HG03558 (cell line): ENCODE results near the gene TIMP2.
"Not testable (repeated sequence)": the region's sequence is repeated elsewhere in the genome, so short reads cannot be mapped to it uniquely, and the experiment has no call there.

Experiments used
- ATAC-seq: cut with Tn5 transposase; IDR thresholded peaks from one replicate; pipeline ENCODE4 v1.9.1; 2021; ENCODE audit warnings: moderate number of reproducible peaks; ENCODE audit not compliant: unreplicated experiment; ENCODE audit errors: extremely low read depth

The TIMP2 gene

DNA sequence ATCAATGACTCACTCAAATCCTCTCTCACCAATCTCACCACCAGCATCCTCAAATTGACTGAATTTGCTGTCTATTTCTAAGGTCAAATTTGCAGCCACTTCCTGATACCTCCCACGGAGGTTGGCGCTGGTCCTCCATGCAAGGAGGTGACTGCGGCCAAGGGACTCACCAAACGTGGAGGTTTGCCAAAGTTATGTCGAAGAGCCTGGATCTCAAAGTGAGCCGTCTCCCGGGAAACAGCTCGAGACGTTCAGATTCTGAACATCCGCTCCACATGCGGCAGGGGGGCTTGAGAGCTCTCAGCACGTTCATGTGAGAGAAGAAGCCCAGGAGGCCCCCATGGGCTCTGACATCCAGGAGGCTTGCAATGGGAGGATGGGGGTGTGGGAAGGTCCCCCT lies 31.9 kb upstream of the TIMP2 start:
- no peak for ATAC-seq

DNA sequence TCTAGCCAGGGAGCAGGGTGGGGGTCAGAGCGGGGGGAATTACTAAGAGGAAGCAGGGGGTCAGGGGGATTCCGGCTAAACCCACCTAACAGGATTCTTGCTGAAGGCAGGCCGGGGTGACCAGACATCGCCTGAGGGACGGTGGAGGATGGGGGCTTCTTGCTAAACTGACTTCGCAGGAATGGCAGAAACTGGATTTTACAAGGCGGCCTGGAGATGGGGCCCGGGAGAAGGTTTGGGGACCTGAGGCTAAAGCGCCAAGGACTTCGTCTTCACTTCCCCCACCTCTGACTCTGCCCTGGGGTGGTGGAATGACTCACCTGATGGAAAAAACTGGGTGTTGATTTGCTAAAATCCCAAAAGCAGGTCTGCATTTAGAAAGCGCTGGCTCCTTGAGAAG lies 31.1 kb upstream of the TIMP2 start:
- ATAC-seq = no peak

DNA sequence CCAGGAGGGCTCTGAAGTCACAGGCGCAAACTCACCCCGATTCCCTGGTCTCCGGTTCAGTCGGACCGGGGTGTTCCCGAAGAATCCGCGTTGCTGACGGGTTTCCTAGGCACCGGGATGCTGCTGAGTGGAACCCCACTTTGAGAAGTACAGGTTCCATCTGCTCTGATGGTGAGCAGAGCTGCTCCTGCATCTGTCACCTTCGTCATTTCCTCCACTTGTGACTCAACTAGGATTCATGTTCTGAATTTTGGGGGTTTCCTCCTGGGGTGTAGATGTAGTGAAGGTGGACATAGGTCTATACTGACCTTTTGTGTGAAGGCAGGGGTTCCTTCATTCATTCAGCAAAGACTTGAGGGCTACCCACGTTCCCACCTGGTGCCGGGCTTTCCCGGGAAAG lies 29.5 kb upstream of the TIMP2 start:
- no peak for ATAC-seq

DNA sequence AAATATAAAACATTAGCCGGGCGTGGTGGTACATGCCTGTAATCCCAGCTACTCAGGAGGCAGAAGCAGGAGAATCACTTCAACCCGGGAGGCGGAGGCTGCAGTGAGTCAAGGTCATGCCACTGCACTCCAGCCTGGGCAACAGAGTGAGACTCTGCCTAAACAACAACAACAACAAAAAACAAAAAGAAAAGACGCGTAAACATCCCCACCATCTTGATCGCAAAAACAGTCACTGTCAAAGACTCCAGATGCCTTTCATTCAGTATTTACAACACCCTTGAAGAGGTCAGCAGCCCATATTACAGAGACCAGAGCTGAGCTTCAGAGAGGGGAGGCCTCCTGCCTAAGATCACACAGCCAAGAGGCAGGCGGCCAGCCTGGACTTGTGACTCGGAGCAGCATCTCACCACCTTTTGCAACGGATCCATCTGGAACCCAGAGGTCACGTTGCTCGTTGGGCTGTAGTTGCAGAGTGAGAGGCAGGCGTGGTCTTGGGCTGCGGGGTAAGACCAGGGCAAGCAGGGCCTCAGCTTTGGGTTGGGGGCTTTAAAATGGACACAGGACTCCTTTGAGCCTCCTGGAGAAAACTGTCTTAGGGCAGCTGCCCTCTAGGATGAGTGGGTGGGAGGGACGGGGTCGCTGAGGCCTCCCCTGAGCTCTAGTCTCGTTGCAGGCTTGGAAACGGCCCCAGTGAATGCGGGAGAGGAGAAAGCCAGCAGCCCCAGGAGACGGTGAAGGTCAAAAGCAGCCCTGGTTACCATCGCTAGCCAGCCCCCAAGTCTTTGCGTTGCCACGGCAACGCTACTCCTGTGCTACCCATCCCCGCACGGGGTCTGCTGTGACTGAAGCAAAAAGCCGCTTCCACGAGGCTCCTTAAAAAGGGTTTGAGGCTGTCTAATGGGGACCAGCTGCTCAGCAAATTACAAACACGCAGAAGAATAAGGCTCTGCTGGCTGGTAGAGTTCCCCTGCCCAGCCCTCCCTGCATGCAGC lies 28.5 kb upstream of the TIMP2 start:
- no peak for ATAC-seq

DNA sequence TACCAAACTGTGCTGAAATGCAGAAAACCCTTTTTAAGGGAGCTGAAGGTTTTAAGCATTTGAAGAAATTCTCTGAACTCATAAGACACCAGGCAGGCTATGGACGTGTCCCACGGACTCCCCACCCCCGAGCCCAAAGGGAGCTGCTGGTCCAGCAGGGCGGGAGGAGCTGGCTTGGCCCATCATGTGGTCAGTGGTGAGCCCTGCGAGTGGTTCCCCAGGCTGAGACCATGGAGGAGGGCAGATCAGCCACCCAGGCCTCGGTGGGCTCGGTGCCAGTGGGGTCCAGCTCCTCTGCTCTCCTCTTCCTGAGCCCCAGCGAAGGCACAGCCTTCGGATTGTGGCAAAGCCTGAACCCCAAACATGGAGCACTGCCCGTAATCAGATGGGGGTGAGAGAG lies 27.5 kb upstream of the TIMP2 start:
- ATAC-seq = no peak

DNA sequence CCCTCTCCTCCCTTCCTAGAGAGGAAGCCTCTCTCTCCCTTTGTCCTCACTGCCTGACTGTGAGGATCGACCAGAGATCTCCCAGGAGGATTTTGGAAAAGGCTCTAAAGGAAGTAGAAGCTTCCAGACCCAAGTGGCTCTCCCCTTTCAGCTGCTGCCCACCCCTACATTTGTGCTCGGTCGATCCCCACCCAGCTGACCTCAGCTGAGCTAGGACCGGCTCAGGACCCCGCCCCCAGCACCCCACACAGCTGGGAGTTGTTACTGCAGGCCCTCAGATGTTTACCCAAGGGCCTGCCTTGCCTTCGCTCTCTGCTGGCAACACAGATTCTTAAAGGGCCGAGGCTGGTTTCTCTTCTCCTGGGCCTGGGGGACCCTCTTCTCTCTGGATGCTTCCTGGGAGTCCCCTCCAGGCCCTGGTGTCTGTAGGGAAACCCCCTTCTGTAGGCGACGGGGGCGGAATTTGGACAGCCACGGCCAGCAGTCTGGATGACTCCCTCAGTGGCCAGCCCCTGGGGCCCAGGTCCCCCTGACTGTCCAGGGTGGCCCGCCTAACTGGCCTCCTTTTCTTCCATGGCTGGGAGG lies 26.9 kb upstream of the TIMP2 start:
- no peak for ATAC-seq

DNA sequence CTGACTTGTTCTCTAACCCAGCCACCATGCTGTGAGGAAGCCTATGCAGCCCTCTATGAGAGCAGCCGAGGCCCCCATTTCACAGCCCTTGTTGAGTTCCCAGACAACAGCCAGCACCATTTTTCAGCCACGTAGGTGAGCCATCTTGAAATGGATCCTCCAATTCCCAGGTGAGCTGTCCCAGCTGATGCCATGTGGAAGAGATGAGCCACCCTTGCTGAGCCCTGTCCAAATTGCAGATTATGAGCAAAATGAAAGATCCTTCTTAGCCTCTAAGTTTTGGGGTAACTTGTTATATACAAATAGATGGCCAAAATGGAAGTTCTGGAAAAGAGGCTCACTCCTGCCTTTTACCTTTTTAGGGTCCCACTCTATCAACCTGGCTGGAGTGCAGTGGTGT lies 25.7 kb upstream of the TIMP2 start:
- no peak for ATAC-seq

DNA sequence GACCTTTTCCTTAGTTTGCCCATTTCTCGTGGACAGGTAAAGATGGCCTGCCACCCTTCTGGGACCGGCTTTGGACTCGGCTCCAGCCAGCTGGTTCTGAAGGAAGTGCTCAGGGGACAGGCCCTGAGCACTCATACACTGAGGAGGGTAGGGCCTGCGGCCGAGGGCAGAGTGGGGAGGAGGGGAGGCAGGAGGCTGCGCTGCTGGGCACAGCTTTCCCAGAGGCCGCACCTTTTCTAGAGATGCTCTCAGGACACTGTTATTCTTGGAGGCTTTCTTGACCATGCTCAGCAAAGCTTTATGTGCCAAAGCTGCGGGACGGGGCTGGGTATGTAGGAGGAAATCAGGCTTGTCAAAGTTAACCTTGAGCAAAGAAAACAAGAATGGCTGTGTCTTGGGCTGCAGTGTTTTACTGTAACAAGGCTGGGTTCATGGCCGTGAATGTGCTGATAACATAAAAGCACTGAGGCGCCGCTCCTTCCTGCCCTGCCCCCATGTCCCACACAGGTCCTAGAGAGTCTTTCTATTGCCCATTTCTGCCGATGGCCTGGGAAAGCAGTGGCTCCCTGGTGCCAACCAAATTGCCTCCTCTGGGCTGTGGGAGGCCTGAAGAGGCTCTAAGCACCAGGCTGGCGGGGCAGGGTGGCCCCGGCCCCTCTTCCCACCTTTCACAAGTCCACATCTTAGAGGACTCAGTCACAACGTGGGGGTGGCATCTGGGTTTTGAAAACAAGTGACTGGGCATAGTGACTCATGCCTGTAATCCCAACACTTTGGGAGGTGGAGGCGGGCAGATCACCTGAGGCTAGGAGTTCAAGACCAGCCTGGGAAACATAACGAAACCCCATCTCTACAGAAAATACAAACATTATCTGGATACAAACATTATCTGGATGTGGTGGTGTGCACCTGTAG lies 22.3 kb upstream of the TIMP2 start:
- ATAC-seq = no peak

DNA sequence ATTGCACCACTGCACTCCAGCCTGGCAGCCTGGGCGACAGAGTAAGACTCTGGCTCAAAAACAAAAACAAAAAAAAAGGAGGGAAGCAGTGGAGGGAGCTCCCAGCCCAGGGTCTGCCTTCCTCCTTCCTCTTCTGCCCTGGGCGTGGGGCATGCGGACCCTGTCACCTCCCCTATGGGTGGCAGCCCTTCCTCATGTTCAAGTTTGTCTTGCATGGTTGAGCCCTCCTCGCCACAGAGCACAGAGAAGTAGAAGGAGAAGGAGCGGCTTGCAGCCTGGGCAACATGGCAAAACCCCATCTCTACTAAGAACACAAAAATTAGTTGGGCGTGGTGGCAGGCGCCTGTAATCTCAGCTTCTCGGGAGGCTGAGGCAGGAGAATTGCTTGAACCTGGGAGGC lies 21.4 kb upstream of the TIMP2 start:
- no peak for ATAC-seq

DNA sequence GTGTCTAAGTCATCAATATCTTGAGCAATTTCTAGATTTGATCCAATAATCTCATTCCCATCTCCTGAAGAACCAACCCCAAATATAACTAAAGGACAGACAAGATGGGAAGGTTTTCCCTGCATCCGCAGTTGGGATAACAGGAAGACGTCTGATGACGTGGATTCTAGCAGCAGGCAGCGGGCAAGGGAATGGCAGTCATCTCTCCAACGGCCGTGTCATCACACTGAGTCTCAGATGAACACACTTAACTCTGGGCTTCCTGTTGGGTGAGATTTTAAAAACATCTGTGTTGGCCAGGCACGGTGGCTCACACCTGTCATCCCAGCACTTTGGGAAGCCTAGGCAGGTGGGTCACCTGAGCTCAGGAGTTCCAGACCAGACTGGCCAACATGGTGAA lies 20.9 kb upstream of the TIMP2 start:
- no peak for ATAC-seq

DNA sequence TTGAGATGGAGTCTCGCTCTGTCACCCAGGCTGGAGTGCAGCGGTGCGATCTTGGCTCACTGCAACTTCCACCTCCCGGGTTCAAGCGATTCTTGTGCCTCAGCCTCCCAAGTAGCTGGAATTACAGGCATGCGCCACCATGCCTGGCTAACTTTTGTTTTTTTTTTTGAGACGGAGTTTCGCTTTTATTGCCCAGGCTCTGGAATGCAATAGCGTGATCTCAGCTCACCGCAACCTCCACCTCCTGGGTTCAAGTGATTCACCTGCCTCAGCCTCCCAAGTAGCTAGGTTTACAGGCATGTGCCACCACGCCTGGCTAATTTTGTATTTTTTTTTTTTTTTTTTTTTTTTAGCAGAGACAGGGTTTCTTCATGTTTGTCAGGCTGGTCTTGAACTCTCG lies 20.3 kb upstream of the TIMP2 start:
- not testable (repeated sequence) for ATAC-seq

DNA sequence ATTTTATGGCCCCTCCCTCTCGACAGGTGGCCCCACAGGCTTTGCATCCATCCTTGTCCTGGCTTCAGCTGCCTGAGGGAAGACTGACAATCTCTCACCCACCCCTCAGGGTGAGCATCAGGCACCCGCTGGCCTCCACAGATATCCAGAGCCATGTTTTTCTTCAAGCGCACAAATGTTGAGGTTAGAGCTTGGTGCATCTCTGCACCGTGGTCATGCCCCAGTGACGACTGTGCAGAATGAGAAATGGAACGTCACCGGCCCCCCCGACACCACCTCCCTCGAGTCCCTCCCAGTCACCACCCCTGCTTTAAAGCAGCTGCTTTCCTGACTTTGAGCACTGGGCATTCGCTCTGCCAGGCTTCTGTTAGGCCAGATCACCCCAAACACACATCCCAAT lies 19.8 kb upstream of the TIMP2 start:
- ATAC-seq = no peak

DNA sequence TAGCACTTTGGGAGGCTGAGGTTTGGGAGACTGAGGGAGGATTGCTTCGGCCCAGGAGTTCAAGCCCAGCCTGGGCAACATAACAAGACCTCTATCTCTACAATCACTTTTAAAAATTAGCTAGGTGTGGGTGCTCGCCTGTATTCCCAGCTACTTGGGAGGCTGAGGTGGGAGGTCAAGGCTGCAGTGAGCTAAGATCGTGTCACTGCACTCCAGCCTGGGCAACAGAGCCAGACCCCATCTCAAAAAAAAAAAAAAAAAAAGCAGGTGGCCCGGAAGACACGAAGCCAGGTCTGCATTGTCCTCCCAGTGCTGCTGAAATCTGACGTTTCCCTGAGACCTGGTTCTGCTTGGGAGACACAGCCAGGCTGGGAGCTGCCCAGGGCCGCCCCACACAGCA lies 18.8 kb upstream of the TIMP2 start:
- no peak for ATAC-seq

DNA sequence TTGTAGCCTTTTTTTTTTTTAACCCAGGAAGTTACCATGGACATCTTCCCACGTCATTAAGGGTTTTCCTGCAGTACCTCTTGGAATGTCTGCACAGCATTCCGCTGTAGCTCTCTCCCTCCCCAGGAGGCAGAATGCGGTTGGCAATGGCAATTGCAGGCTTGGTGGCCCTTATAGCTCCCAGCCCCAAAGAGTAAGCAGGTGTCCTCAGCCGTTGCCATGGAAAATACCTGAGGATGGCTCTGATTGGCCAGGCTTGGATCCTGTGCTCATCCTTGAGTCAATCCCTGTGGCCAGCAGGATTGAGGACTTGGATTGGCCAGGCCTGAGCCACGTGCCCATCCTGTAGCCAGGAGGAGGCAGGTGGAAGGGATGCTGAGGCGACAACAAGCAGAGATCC lies 15.5 kb upstream of the TIMP2 start:
- ATAC-seq = no peak

DNA sequence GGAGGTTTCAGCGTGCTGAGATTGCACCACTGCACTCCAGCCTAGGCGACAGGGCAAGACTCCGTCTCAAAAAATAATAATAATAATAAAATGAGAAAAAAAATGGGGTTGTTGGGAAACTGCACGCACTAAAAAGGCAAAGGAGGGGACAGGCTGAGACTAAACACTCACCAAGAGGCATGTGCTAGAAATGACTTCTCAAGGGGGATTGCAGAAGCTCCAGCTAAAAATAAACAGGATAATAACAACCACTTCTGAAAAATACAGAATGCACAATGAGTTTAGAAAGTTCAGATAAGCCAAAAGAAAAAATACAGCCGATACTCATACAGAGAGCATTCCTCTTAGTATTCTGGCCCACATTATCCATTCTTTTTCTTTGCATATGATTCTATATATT lies 15.1 kb upstream of the TIMP2 start:
- no peak for ATAC-seq

DNA sequence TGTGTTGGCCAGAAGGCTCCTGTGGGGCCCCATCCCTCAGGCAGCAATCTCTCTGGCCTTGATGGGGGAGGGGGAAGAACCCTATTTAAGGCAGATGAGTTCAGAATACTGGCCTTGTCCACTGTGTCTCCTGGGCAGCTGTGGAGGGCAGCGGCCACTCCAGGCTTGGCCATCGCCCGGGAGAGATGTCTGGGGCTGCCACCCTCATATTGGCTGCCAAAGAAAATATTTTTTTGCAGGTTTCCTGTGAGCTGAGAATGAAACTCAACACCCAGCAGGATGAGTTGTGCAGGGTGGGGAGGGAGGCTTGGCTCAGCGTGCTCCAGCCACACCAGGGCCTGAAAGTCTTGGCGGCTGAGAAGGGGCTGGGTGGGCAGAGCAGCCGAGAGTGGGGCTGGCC lies 14.4 kb upstream of the TIMP2 start:
- ATAC-seq = no peak

DNA sequence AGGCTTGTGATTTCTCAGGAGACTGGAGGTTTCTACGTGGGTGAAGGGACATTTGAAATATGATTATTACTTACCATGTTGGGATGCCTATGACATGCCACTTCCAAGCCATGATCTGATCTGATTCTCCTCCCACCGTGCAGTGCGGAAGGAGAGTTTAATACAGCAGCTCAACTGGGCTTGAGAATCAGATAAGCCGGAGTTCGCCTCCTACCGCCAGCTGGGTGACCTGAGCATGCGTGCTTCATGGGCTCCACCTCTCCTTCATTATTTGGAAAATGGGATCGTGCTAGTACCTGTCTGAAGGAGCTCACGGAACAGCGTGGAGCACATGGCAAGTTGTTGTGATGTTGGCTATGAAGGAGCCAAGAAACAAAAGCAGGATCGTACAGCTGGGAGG lies 12.4 kb upstream of the TIMP2 start:
- no peak for ATAC-seq

DNA sequence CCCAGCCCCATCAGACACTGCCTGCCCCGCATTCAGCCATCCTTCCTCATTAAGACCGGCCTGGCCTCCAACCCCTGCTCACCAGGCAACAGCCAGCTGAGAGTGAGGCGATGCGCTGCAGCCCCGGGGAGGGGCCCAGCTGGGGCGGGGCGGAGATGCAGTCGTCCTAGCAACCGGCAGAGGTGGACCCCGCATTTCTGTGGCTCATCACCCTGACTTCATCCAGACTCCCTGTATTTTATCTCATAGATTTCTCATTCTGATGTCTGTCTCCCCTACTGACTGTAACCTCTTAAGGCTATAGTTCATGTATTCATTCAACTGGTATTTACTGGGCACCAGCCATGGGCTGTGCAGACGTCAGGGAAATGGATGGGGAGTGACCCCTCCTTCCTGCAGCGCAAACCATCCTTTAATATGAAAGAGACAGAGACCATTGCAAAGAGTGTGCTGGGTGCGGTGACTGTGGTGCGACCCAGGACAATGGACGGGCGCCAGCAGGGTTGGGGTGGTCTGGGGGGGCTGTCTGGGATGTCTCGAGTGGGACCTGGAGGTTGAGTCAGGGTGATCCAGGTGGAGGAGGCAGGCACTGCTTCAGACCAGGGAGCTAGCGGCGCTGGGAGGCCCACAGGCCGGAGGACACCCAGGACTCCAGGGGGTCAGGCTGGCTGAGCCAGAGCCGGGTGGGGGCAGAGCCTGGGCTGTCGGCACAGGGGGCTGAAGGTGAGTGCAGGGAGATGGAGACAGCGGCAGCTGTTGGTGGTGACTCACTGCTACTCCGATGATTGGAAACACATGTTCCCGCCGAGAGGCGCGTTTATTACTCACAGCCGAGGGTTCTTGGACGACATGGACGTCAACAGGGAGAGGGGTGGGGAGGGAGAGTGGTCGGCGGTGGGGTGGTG lies 10.5 kb upstream of the TIMP2 start:
- ATAC-seq = no peak

DNA sequence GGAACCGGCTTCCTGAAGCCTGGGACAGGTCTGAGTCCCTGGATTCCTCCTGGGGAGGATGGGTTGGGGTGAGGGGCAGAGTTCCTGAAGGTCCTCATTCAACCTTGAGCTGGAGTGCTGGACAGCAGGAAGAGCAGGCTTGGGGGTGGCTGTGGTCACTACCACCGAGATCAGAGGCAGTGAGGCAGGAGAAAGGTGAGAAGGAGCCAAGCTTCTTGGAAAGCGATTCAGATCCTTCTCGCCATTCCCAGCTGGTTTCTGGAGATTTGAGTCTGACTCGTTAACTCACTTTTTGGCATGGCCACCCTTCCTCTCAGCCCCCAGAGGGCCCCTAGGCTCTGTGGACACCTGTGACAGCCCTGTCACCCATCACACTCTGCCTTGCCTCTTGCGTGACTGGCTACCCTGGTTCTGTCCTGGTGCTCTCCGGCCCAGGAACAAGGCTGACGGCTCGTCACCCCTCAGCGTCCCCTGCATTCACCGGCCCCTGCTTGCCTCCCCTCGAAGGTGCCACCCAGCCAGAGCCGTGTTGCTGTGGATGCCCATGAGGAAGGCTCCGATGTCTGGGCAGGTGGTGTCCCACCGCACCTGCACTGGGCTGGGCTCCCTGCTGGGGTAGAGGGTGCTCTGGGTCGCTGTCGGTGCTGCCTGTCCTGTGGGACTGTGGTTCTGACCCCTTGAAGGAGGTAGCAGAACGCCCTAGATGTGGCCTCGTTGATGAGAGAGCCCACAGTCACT lies 9.7 kb upstream of the TIMP2 start:
- no peak for ATAC-seq
